H54 (cell line): ENCODE measurements around the gene PUM1.
"Not testable (repeated sequence)": the region's sequence is repeated elsewhere in the genome, so short reads cannot be mapped to it uniquely, and the experiment has no call there.

Source experiments
- DNase-seq: peaks from one replicate; pipeline ENCODE4 v3.0.0; 2011; ENCODE audit warnings: low spot score, mixed read lengths; ENCODE audit not compliant: insufficient read length
- FAIRE-seq: peaks from 3 replicates; lab custom pipeline; 2011; peaks lifted over from hg19 to GRCh38; lab: Jason Lieb, UNC
- POLR2A ChIP-seq: IDR thresholded peaks from 2 replicates; pipeline ENCODE4 v1.6.1; 2011; ENCODE audit warnings: low read depth, mild to moderate bottlenecking, low read length

Gene PUM1

DNA sequence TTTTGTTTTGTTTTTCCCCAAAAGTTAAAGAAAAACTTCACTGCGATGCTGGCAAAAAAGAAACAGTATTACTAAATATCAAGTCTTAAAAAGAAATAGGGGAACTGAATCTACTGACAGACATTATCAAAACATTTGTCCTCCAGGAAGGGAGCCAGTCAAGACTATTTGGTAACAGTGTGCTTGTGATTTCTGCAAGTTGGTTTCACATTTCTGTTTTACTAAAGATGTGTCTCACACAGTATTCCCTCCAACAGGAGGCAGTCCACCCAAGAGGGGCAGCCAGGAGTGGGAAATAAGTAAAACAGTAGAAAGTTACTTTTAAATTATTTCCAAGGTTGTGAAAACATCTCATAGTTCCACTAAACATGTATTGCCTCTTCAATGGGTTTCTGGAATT, 82.6 kb downstream of the PUM1 start:
- peak; percentile 84 for FAIRE-seq
- no peak for TF ChIP-seq POLR2A
- no peak for DNase-seq

DNA sequence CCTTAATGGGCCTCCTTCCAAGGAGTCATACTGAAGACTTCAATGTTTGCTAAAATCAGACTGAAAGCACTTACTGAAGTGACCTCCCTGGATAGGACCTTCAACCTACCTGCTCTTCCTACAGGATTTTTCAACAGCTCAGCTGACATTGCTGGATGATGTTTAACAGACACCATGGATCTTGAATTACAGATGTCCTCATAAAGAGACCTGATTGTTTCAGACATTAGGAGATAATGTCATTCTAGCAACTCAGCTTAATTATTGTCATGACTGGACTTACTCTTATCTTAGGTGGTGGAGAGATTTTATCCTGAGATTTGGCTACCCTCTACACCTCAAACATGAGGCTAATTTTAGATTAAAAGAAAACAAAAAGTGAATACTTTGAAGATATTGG, 83.1 kb downstream of the PUM1 start:
- TF ChIP-seq POLR2A = no peak
- FAIRE-seq = no peak
- no peak for DNase-seq

DNA sequence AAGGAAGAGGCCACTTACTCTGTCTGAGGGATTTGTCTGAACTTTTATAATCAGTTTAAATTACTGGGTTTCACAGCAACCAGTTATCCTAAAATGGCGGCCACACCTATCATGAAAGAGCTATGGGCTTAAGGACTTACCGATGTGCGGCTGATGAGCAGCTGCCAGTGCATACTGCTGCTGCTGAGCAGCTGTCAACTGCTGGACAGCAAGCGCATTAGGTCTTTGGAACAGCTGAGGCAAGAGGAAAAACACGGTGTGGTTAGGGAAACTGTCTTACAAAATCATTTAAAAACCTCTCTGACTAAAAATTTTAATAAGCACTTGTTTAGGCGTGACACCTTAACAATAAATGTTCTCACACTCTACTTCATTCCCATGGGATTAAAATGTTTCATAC, 84.3 kb downstream of the PUM1 start:
- DNase-seq (no peak), FAIRE-seq (no peak)
- TF ChIP-seq POLR2A = no peak

DNA sequence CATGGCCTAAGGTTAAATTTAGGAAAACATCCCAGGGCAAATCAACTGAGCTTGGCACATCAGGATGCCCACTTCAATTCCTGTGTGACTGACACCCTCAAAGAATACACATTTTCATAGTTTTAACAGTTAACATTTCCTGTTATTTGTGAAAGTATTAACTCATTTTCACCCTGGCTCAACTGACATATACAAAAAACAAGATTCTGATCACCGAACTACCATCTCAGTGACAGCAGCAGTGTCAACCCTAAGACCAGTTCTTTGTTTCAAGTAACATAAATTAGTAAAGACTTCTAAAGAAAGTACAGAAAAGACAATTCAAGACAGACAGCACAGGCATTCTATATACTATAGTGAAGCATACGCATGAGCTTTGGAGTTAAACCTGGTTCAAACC, 88.0 kb downstream of the PUM1 start:
- DNase-seq = no peak
- no peak for FAIRE-seq
- TF ChIP-seq POLR2A = no peak

DNA sequence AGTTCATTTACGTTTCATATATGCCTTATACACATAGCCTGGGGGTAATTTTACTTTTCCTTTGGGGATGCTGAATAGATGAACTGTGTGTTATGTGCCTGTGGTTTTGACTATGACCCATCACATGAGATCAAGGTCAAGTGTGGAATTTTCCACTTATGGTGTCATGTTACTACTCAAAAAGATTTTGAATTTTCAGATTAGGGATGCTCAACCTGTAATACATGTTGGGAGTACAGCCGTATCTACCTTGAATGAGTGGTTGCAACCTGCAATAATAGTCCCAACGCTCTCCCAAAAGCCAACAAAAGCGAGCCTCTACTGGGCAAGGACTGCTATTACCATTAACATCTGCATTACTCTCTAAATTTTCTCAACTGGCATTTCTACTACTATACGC, 88.4 kb downstream of the PUM1 start:
- TF ChIP-seq POLR2A = no peak
- DNase-seq = no peak
- peak; percentile 86 for FAIRE-seq

DNA sequence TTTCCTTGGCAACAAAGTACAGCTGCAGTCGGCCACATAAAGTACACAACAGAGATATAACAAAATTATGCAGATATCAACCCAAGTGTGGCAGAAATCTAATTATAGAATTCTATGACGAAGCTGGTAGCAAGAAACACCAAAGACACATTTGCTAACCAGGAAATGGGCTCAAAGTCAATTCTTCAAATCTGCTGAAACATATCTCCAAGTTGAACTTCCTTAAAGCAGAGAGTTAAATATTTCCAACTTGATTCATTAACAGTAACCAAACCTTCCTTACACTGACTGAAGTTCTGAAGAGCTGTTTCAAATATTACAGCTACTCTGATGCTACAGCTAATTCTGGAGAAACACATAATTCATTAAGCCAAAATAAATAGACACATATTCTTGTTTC, 89.4 kb downstream of the PUM1 start:
- FAIRE-seq (no peak), DNase-seq (no peak)
- TF ChIP-seq POLR2A = no peak

DNA sequence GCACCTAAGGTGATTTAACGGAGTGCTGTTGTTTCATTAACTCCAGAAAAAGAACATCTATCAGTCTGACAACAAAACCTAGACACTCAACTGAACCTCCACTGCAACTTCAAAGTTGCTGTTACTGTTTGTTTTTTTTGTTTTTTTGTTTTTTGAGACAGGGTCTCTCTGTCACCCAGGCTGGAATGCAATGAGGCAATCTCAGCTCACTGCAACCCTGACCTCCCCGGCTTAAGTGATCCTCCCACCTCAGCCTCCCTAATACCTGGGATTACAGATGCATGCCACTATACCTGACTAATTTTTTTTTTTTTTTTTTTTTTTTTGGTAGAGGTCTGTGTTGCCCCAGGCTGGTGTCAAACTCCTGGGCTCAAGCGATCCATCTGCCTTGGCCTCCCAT, 90.3 kb downstream of the PUM1 start:
- no peak for TF ChIP-seq POLR2A
- DNase-seq (no peak), FAIRE-seq (no peak)

DNA sequence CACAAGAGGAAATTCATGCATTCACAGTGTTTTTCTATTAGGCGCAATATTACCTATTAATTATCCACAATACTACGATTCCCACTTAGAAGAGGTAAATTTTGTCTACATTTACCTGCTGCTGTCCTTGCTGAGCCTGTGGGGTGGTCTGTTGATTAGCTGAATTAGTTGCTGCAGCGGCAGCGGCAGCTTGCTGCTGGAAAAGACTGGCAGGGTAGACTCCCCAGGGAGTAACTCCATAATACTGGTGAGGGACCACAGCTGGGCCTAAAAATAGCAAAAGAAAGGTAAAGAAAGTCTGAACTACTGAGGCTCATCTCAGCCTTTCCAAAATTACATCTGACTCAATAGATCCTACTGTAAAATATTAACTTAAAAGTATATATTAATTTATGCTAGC, 91.0 kb downstream of the PUM1 start:
- TF ChIP-seq POLR2A = no peak
- DNase-seq = no peak
- no peak for FAIRE-seq

DNA sequence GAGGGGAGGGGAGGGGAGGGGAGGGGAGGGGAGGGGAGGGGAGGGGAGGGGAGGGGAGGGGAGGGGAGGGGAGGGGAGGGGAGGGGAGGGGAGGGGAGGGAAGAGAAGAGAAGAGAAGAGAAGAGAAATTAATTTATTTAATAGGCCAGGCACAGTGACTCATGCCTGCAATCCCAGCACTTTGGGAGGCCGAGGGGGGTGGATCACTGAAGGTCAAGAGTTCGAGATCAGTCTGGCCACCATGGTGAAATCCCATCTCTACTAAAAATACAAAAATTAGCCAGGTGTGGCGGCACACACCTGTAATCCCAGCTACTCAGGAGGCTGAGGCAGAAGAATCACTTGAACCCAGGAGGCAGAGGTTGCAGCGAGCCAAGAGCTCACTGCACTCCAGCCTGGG, 93.2 kb downstream of the PUM1 start:
- not testable (repeated sequence) for DNase-seq, FAIRE-seq

DNA sequence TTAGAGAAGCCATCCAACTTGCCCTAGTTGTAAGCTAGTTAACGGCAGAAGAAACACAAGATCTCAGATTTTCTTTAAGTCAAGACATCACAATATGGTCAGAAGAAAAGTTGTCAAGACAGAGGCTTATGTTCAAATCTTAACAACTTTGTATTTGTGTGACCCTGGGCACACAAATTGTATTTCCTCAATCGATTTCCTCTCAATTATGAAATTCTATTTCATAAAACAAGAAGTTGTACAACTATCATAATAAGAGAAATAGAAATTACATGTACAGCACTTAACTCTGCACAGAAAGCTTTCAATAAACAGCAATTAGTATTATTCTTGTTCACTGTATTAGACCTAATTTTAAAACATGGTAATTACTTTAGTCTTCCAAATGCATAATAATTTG, 94.0 kb downstream of the PUM1 start:
- TF ChIP-seq POLR2A = no peak
- no peak for FAIRE-seq
- no peak for DNase-seq

DNA sequence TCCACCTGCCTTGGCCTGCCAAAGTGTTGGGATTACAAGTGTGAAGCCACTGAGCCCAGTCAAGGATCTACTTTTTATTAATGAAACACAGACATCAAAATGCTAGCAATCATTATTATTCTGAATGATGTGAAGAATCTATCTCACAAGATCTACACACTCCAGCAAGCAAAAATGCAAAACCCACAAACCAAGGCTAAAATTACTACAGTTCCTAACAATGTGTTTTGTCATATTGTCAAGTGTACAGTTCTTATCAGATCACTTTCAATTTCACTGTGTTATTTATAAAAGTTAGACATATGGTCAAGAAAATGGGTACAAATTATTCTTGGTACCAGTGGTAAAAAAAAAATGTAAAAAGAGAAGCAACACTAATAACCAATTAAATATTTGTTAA, 95.6 kb downstream of the PUM1 start:
- DNase-seq = no peak
- no peak for TF ChIP-seq POLR2A
- no peak for FAIRE-seq

DNA sequence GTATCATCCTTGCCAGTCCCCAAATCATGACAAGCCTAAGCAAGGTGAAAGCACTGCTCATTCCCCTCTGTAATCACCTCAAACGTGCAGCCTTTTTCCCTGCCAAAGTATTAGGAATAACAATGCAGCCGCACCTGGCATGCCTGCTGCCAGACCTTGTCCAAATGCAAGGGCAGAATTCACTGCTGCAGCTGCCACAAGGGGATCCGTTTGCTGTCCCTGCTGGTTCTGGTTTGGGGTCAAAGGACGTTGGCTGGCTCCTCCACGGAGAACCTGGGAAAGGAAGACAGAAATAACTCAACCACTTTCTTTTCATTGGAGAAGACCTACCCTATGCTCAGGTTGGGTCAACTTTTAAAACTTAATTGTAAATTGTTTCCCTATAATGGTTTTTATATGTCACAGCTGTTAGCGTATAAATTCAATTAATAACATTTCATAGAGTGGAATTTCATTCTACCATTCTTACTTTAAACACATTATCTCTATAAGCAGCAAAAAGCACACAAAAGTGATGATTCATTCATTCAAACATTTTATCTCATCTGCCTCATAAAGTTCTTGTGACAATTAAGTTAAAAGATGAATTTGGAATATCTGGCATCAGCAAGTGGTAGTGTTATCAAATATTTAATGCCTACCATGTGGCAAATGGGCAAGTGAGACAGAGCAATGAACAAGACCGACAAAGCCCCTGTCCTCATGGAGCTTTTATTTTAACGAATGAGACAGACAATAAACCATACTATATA, 97.1 kb downstream of the PUM1 start:
- no peak for DNase-seq
- TF ChIP-seq POLR2A = no peak
- peak; percentile 33 for FAIRE-seq

DNA sequence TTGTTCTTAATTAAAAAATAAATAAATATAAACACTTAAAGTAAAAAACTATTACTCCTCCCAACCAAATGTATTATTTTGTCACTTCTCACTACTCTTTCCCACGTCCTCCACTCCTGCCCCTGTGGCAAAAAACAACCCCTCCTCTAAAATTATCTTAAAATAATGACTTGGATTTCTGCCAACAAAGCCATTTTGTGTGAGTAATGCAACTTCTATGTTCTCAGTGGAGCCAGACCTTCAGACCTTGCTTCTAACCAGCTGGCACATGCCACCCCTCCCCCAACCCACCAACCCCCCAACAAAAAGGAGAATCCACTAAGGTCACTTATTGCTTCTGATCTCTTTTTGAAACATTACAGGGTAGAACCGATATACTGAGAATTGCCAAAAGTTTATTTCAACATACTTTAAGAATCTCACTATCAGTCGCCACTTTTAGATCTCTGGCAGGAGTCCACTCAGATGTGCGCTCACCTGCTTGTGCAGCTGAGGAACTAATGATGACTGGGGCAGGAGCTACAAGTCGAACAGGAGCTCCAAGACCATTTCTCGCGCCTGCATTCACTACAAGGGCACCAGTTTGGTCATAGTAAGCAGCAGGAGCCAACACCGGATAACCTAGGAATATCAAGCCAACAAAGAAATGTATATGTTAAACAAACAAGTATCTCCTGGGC, 98.7 kb downstream of the PUM1 start:
- DNase-seq = peak; percentile 16
- no peak for TF ChIP-seq POLR2A
- peak; percentile 74 for FAIRE-seq

DNA sequence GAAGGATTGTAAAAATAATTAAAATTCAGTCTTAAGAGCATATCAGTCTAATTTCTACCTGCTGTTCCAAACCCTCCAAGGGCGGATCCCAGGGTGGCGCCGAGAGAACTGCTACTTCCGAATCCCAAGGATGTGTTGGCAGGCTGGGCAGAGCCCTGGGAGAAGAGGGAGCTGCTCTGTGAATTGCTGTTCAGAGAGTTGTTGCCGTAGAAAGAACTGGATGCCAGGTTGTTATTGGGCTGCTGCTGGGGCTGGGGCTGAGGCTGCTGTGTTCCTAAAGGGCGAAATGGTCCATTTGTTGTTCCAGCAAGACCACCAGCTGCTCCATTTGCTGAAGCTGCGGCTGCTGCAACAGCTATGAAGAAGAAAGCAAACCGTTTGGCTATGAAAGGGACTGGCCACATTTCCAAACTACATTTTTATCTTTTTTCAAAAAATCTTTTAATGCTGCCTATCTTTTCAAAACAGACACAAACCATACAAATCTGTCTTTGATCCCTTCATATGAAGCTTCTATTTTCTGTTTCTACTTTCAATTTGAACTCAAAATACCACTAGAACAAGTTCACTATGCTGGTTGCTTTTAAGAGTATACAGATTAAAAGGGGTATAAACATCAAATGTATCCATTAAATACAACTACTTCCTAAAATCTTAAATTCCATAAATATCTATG, 99.5 kb downstream of the PUM1 start:
- FAIRE-seq = no peak
- no peak for DNase-seq
- TF ChIP-seq POLR2A = no peak
